GM23338 (cell line): ENCODE measurements around the gene MTF1. TPM values are rescaled to one million over a fixed set of nuclear protein-coding genes. Genes with fewer than 3 reads are reported as not detected.

Source experiments
- ATAC-seq: fragments of 200-7000 bp; cut with Tn5 transposase; 3 replicates; pipeline ENCODE4 v1.9.1; 2020
- DNase-seq: peaks from one replicate; pipeline ENCODE4 v3.0.0-alpha.2; 2015; ENCODE audit warnings: low spot score
- H2AFZ ChIP-seq: fragments of 200-600 bp; sonication (generic); 2 replicates; pipeline ENCODE4 v1.8.0; 2016; ENCODE audit warnings: antibody characterized with exemption, mild to moderate bottlenecking, moderate library complexity
- H3F3A ChIP-seq: fragments of 200-600 bp; sonication (generic); replicated peaks from 2 replicates; pipeline ENCODE4 v1.8.0; 2017; ENCODE audit warnings: antibody characterized with exemption, mixed run types, low read depth
- H3K27ac ChIP-seq: fragments of 200-600 bp; sonication (generic); 2 replicates; pipeline ENCODE4 v1.6.1; 2016; ENCODE audit warnings: low read depth
- H3K27me3 ChIP-seq: fragments of 200-600 bp; sonication (generic); 2 replicates; pipeline ENCODE4 v1.8.0; 2016; ENCODE audit warnings: mild to moderate bottlenecking, mixed run types, moderate library complexity; ENCODE audit not compliant: insufficient read depth
- H3K36me3 ChIP-seq: fragments of 200-600 bp; sonication (generic); 2 replicates; pipeline ENCODE4 v1.8.0; 2016; ENCODE audit warnings: mild to moderate bottlenecking; ENCODE audit not compliant: insufficient read depth
- H3K4me1 ChIP-seq: fragments of 200-600 bp; sonication (generic); 2 replicates; pipeline ENCODE4 v1.8.0; 2016; ENCODE audit warnings: mild to moderate bottlenecking, moderate library complexity; ENCODE audit not compliant: insufficient read depth
- H3K4me2 ChIP-seq: fragments of 200-600 bp; sonication (generic); 2 replicates; pipeline ENCODE4 v1.7.1; 2017; ENCODE audit warnings: mixed run types
- H3K4me3 ChIP-seq: fragments of 200-600 bp; sonication (generic); 2 replicates; pipeline ENCODE4 v1.6.1; 2016; ENCODE audit warnings: mixed run types
- H3K79me2 ChIP-seq: fragments of 200-600 bp; sonication (generic); replicated peaks from 2 replicates; pipeline ENCODE4 v1.8.0; 2017; ENCODE audit warnings: mild to moderate bottlenecking; ENCODE audit not compliant: insufficient read depth
- H3K9me2 ChIP-seq: fragments of 200-600 bp; sonication (generic); 2 replicates; pipeline ENCODE4 v1.8.0; 2017; ENCODE audit not compliant: insufficient read depth
- H4K20me1 ChIP-seq: fragments of 200-600 bp; sonication (generic); replicated peaks from 2 replicates; pipeline ENCODE4 v1.8.0; 2017; ENCODE audit warnings: mild to moderate bottlenecking; ENCODE audit not compliant: insufficient read depth
- H3K27ac Mint-ChIP-seq: 2 replicates; pipeline ENCODE4 v1.8.0; 2020; ENCODE audit warnings: inconsistent platforms, mild to moderate bottlenecking, moderate library complexity, mixed read lengths
- H3K27me3 Mint-ChIP-seq: 3 replicates; pipeline ENCODE4 v1.8.0; 2022; ENCODE audit warnings: low read depth, mild to moderate bottlenecking, moderate library complexity, mixed read lengths, inconsistent platforms; ENCODE audit not compliant: insufficient read depth, poor library complexity
- H3K36me3 Mint-ChIP-seq: 3 replicates; pipeline ENCODE4 v1.8.0; 2021; ENCODE audit warnings: low read depth, mild to moderate bottlenecking, inconsistent platforms, moderate library complexity, mixed read lengths
- H3K4me1 Mint-ChIP-seq: 3 replicates; pipeline ENCODE4 v1.8.0; 2020; ENCODE audit warnings: mild to moderate bottlenecking, inconsistent platforms, mixed read lengths
- H3K4me3 Mint-ChIP-seq: 3 replicates; pipeline ENCODE4 v1.8.0; 2021; ENCODE audit warnings: moderate library complexity, mild to moderate bottlenecking, inconsistent platforms, mixed read lengths
- H3K9me3 Mint-ChIP-seq: 3 replicates; pipeline ENCODE4 v1.8.0; 2020; ENCODE audit warnings: moderate library complexity, mild to moderate bottlenecking, inconsistent platforms, mixed read lengths
- CREB1 ChIP-seq: fragments of 250-450 bp; sonication (Bioruptor Pico); IDR thresholded peaks from 2 replicates; pipeline ENCODE4 v1.5.0; 2020; ENCODE audit warnings: low read depth, mild to moderate bottlenecking, moderate library complexity
- CTCF ChIP-seq, 2 experiments: fragments of 200-600 bp in 1 of 2; sonication (generic) in 1 of 2; conservative IDR thresholded peaks; 2 replicates each; pipeline versions ENCODE4 v1.5.1 to v1.6.1; 2016 to 2017; ENCODE audit warnings: antibody characterized with exemption in 2 of 2, low read depth in 2 of 2, mild to moderate bottlenecking in 2 of 2, moderate library complexity in 1 of 2
- ETS1 ChIP-seq: IDR thresholded peaks from 2 replicates; pipeline ENCODE4 v1.6.1; 2016; ENCODE audit warnings: antibody characterized with exemption
- EZH2 ChIP-seq: fragments of 200-600 bp; sonication (generic); IDR thresholded peaks from one replicate; pipeline ENCODE4 v1.8.0; 2017; ENCODE audit warnings: antibody characterized with exemption, mild to moderate bottlenecking, low read depth; ENCODE audit not compliant: unreplicated experiment
- NANOG ChIP-seq: IDR thresholded peaks from 2 replicates; pipeline ENCODE4 v1.6.1; 2016; ENCODE audit warnings: antibody characterized with exemption, borderline replicate concordance
- POLR2AphosphoS5 ChIP-seq: IDR thresholded peaks from 2 replicates; pipeline ENCODE4 v1.6.1; 2016; ENCODE audit warnings: antibody characterized with exemption, low read depth
- REST ChIP-seq: IDR thresholded peaks from one replicate; pipeline ENCODE4 v1.6.1; 2018; ENCODE audit warnings: antibody characterized with exemption; ENCODE audit not compliant: unreplicated experiment
- STAT1 ChIP-seq: IDR thresholded peaks from one replicate; pipeline ENCODE4 v1.6.1; 2016; ENCODE audit warnings: antibody characterized with exemption; ENCODE audit not compliant: unreplicated experiment
- ZNF114 ChIP-seq: fragments of 250-450 bp; sonication (Bioruptor Pico); IDR thresholded peaks from 2 replicates; pipeline ENCODE4 v1.5.0; 2020; ENCODE audit warnings: mild to moderate bottlenecking, moderate library complexity
- ZNF331 ChIP-seq: fragments of 250-450 bp; sonication (Bioruptor Pico); IDR thresholded peaks from 2 replicates; pipeline ENCODE4 v1.5.0; 2020; ENCODE audit warnings: low read depth, mild to moderate bottlenecking, moderate library complexity
- polyA plus RNA-seq: library from polyadenylated mRNA; unstranded; fragments of >200 nt; fragmentation: Nextera tagmentation; extraction: Ambion mirVana; gene quantifications from 2 replicates; pipeline ENCODE4 v1.2.1, GENCODE V29; 2016
- total RNA-seq: library from RNA; depleted of rRNA; stranded (reverse); fragments of >200 nt; shearing (Covaris generic); gene quantifications from 2 replicates; pipeline ENCODE4 v1.2.3, GENCODE V29; 2014

Gene MTF1
- total and polyA plus RNA-seq, 2 experiments from 2014 or later: 4.5 to 5.6 TPM

GRCh38 chr1:37840711-37841110, 18.7 kb downstream of the MTF1 start:
- H3K9me2 ChIP-seq: no peaks in the 10 kb centered on the region
- H3K4me3 ChIP-seq: no peak overlapping the region
- Mint-ChIP-seq H3K4me3 (no peak overlapping the region), H3K27ac (no peak overlapping the region), H3K9me3 (no peaks in the 10 kb centered on the region), H3K4me1 (no peaks in the 10 kb centered on the region), H3K27me3 (no peaks in the 10 kb centered on the region), H3K36me3 (peaks cover 24% of the 10 kb centered on the region; the same call in 2 of the 3 replicates)
- DNase-seq (no peak), ATAC-seq (no peak)
- no peaks in the 10 kb centered on the region for H3F3A ChIP-seq
- no peak overlapping the region for H3K27ac ChIP-seq
- H3K4me2 ChIP-seq: no peak overlapping the region
- H2AFZ ChIP-seq: no peak overlapping the region
- H3K36me3 ChIP-seq: peaks cover 12% of the 10 kb centered on the region; the same call in 1 of the 2 replicates
- peaks cover 3% of the 10 kb centered on the region; the same call in 1 of the 2 replicates for H3K79me2 ChIP-seq
- peaks cover 12% of the 10 kb centered on the region; the same call in 1 of the 2 replicates for H4K20me1 ChIP-seq
- TF ChIP-seq CTCF (conservative IDR thresholded peaks at IDR 0.05; ENCODE audit: low read depth in 2 of 2) (no peak), ETS1 (no peak), ZNF331 (CRISPR knock-in tag) (no peak), REST (no peak)
- no peaks in the 10 kb centered on the region for H3K4me1 ChIP-seq
- H3K27me3 ChIP-seq: no peaks in the 10 kb centered on the region

- Mint-ChIP-seq H3K4me1 (no peaks in the 10 kb centered on the region), H3K27me3 (no peaks in the 10 kb centered on the region), H3K4me3 (no peak overlapping the region), H3K36me3 (peaks cover 27% of the 10 kb centered on the region; the same call in 2 of the 3 replicates), H3K9me3 (no peaks in the 10 kb centered on the region), H3K27ac (no peak overlapping the region; the same call in 1 of the 2 replicates)
- Histone ChIP-seq H3K9me2 (no peaks in the 10 kb centered on the region), H3F3A (no peaks in the 10 kb centered on the region), H4K20me1 (peaks cover 12% of the 10 kb centered on the region; the same call in 1 of the 2 replicates), H3K79me2 (no peaks in the 10 kb centered on the region), H3K4me1 (no peaks in the 10 kb centered on the region), H3K27me3 (no peaks in the 10 kb centered on the region), H2AFZ (no peak overlapping the region), H3K27ac (no peak overlapping the region), H3K4me3 (no peak overlapping the region), H3K4me2 (no peak overlapping the region), H3K36me3 (peaks cover 20% of the 10 kb centered on the region; the same call in 1 of the 2 replicates)
- DNase-seq (no peak), ATAC-seq (no peak)
- TF ChIP-seq NANOG (no peak), STAT1 (no peak), CTCF (conservative IDR thresholded peaks at IDR 0.05; ENCODE audit: low read depth in 2 of 2) (no peak), POLR2AphosphoS5 (no peak), EZH2 (no peak), ZNF331 (CRISPR knock-in tag) (no peak), REST (no peak), ETS1 (no peak), ZNF114 (CRISPR knock-in tag) (no peak), CREB1 (CRISPR knock-in tag) (no peak)
Observed at GRCh38 chr1:37839676-37840075, 19.7 kb downstream of the MTF1 start.
